ENCODE data around the gene TPI1. TPM values are rescaled to one million over a fixed set of nuclear protein-coding genes. Genes with fewer than 3 reads are reported as not detected.

The TPI1 gene
- total RNA-seq, 1 experiment from 2014 or later, result 1,045 TPM

DNA sequence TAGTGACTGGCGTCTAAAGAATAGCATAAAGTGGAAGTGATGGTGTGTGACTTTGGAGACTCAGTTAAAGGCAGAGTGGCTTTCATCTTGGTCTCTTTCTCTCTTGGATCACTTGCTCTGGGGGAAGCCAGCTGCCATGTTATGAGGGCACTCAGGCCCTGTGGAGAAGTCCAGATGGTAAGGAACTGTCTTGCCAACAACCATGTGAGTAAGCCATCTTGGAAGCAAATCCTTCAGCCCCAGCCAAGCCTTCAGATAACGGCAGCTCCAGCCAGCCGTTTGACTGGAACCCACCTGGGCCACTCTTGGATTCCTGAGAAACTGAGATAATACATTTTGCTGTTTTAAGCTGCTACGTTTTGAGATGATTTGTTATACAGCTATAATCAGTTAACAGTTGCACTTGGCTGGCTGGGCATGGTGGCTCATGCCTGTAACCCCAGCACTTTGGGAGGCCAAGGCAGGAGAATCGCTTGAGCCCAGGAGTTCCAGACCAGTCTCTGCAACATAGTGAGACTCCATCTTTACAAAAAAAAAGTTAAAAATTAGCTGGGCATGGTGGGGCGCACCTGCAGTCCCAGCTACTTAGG is 29.6 kb downstream of the TPI1 start (continued):
- TF ChIP-seq ZNF396 (CRISPR knock-in tag; IDR thresholded peaks at IDR 0.05; ENCODE audit: borderline replicate concordance), result no peak
- no peak for TF ChIP-seq SOX15 (CRISPR knock-in tag; IDR thresholded peaks at IDR 0.05)
- no peak for TF ChIP-seq NR2C2 (CRISPR knock-in tag; IDR thresholded peaks at IDR 0.05)

DNA sequence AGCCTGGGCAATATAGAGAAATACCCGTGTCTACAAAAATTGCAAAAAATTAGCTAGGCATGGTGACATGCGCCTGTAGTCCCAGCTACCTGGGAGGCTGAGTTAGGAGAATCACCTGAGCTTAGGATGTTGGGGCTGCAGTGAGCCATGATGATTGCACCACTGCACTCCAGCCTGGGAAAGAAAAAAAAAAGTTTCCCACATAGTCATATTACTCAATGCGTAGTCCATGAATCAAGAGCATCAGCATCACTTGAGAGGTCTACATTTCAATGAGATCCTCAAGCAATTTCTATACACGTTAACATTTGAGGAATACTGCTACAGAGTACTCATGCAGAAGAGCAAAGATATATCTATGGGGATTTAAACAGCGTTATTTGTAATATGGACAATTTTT is 32.1 kb downstream of the TPI1 start:
- Mint-ChIP-seq H3K36me3 (no peaks in the 10 kb centered on the region), H3K4me3 (no peak overlapping the region), H3K27me3 (ENCODE audit: low read depth) (peaks cover 4% of the 10 kb centered on the region), H3K27ac (no peak overlapping the region), H3K4me1 (peaks cover 12% of the 10 kb centered on the region), H3K9me3 (no peaks in the 10 kb centered on the region)
- ChIA-PET CTCF (interaction anchor here (0.9 to 1.5 kb wide), 3 partner anchors 8 to 38 kb away, joined by 4 to 5 read pairs (median 4); no protein-coding TSS in a partner anchor), POLR2A (no interaction called here)
- TF ChIP-seq ELF4 (CRISPR knock-in tag; IDR thresholded peaks at IDR 0.05; ENCODE audit: low read depth) (no peak), SMAD4 (CRISPR knock-in tag; IDR thresholded peaks at IDR 0.05) (no peak), NFYB (CRISPR knock-in tag; conservative IDR thresholded peaks at IDR 0.05; ENCODE audit: low read depth) (no peak), EMX1 (CRISPR knock-in tag; IDR thresholded peaks at IDR 0.05) (no peak), ZNF232 (CRISPR knock-in tag; IDR thresholded peaks at IDR 0.05) (no peak), JAZF1 (CRISPR knock-in tag; IDR thresholded peaks at IDR 0.05) (no peak), ZNF263 (CRISPR knock-in tag; IDR thresholded peaks at IDR 0.05; ENCODE audit: low read depth) (no peak), HMGA2 (CRISPR knock-in tag; IDR thresholded peaks at IDR 0.05) (no peak)
- TF ChIP-seq, protein P1, sequence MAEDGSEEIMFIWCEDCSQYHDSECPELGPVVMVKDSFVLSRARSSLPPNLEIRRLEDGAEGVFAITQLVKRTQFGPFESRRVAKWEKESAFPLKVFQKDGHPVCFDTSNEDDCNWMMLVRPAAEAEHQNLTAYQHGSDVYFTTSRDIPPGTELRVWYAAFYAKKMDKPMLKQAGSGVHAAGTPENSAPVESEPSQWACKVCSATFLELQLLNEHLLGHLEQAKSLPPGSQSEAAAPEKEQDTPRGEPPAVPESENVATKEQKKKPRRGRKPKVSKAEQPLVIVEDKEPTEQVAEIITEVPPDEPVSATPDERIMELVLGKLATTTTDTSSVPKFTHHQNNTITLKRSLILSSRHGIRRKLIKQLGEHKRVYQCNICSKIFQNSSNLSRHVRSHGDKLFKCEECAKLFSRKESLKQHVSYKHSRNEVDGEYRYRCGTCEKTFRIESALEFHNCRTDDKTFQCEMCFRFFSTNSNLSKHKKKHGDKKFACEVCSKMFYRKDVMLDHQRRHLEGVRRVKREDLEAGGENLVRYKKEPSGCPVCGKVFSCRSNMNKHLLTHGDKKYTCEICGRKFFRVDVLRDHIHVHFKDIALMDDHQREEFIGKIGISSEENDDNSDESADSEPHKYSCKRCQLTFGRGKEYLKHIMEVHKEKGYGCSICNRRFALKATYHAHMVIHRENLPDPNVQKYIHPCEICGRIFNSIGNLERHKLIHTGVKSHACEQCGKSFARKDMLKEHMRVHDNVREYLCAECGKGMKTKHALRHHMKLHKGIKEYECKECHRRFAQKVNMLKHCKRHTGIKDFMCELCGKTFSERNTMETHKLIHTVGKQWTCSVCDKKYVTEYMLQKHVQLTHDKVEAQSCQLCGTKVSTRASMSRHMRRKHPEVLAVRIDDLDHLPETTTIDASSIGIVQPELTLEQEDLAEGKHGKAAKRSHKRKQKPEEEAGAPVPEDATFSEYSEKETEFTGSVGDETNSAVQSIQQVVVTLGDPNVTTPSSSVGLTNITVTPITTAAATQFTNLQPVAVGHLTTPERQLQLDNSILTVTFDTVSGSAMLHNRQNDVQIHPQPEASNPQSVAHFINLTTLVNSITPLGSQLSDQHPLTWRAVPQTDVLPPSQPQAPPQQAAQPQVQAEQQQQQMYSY (CRISPR knock-in tag; IDR thresholded peaks at IDR 0.05), result no peak
- TF ChIP-seq, protein P2, sequence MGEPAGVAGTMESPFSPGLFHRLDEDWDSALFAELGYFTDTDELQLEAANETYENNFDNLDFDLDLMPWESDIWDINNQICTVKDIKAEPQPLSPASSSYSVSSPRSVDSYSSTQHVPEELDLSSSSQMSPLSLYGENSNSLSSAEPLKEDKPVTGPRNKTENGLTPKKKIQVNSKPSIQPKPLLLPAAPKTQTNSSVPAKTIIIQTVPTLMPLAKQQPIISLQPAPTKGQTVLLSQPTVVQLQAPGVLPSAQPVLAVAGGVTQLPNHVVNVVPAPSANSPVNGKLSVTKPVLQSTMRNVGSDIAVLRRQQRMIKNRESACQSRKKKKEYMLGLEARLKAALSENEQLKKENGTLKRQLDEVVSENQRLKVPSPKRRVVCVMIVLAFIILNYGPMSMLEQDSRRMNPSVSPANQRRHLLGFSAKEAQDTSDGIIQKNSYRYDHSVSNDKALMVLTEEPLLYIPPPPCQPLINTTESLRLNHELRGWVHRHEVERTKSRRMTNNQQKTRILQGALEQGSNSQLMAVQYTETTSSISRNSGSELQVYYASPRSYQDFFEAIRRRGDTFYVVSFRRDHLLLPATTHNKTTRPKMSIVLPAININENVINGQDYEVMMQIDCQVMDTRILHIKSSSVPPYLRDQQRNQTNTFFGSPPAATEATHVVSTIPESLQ (CRISPR knock-in tag; IDR thresholded peaks at IDR 0.05), result no peak
- TF ChIP-seq, protein P3, sequence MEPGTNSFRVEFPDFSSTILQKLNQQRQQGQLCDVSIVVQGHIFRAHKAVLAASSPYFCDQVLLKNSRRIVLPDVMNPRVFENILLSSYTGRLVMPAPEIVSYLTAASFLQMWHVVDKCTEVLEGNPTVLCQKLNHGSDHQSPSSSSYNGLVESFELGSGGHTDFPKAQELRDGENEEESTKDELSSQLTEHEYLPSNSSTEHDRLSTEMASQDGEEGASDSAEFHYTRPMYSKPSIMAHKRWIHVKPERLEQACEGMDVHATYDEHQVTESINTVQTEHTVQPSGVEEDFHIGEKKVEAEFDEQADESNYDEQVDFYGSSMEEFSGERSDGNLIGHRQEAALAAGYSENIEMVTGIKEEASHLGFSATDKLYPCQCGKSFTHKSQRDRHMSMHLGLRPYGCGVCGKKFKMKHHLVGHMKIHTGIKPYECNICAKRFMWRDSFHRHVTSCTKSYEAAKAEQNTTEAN (CRISPR knock-in tag; IDR thresholded peaks at IDR 0.05), result no peak
- TF ChIP-seq, protein P4, sequence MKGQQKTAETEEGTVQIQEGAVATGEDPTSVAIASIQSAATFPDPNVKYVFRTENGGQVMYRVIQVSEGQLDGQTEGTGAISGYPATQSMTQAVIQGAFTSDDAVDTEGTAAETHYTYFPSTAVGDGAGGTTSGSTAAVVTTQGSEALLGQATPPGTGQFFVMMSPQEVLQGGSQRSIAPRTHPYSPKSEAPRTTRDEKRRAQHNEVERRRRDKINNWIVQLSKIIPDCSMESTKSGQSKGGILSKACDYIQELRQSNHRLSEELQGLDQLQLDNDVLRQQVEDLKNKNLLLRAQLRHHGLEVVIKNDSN (CRISPR knock-in tag; IDR thresholded peaks at IDR 0.05), result no peak
- TF ChIP-seq, protein P5, sequence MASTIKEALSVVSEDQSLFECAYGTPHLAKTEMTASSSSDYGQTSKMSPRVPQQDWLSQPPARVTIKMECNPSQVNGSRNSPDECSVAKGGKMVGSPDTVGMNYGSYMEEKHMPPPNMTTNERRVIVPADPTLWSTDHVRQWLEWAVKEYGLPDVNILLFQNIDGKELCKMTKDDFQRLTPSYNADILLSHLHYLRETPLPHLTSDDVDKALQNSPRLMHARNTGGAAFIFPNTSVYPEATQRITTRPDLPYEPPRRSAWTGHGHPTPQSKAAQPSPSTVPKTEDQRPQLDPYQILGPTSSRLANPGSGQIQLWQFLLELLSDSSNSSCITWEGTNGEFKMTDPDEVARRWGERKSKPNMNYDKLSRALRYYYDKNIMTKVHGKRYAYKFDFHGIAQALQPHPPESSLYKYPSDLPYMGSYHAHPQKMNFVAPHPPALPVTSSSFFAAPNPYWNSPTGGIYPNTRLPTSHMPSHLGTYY (CRISPR knock-in tag; IDR thresholded peaks at IDR 0.05), result no peak
- DNase-seq (ENCODE audit: low spot score), result no peak
- no peak for ATAC-seq

Data from WTC11 (cell line).